Mammary epithelial cell (primary cell): ENCODE data around the gene ADH1B.

ENCODE experiments used
- EZH2 ChIP-seq: IDR thresholded peaks from 2 replicates; pipeline ENCODE4 v1.6.1; 2012; ENCODE audit warnings: low read length, inconsistent platforms, borderline replicate concordance
- TF ChIP-seq, protein P1 (sequence below), 2 donors: IDR thresholded peaks in 1 of 2; conservative IDR thresholded peaks in 1 of 2; 2 replicates each; pipeline ENCODE4 v1.5.1; 2011 to 2012; ENCODE audit warnings: inconsistent platforms in 2 of 2, low read length in 2 of 2, mild to moderate bottlenecking in 2 of 2, control low read depth in 1 of 2, low read depth in 1 of 2; ENCODE audit not compliant: insufficient read depth in 1 of 2; ENCODE audit errors: extremely low read depth in 1 of 2

GRCh38 chr4:99293357-99293756 is 27.8 kb downstream of the ADH1B start:
- TF ChIP-seq, protein P1, sequence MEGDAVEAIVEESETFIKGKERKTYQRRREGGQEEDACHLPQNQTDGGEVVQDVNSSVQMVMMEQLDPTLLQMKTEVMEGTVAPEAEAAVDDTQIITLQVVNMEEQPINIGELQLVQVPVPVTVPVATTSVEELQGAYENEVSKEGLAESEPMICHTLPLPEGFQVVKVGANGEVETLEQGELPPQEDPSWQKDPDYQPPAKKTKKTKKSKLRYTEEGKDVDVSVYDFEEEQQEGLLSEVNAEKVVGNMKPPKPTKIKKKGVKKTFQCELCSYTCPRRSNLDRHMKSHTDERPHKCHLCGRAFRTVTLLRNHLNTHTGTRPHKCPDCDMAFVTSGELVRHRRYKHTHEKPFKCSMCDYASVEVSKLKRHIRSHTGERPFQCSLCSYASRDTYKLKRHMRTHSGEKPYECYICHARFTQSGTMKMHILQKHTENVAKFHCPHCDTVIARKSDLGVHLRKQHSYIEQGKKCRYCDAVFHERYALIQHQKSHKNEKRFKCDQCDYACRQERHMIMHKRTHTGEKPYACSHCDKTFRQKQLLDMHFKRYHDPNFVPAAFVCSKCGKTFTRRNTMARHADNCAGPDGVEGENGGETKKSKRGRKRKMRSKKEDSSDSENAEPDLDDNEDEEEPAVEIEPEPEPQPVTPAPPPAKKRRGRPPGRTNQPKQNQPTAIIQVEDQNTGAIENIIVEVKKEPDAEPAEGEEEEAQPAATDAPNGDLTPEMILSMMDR (conservative IDR thresholded peaks at IDR 0.05 in 1 of 2, IDR thresholded peaks at IDR 0.05 in 1 of 2; ENCODE audit: extremely low read depth in 1 of 2, insufficient read depth in 1 of 2, low read depth in 1 of 2, low read length in 2 of 2): no peak
- TF ChIP-seq EZH2: no peak
